Large intestine (tissue), 3 donors: ENCODE results near the gene COL4A2. TPM values are rescaled to one million over a fixed set of nuclear protein-coding genes. Genes with fewer than 3 reads are reported as not detected.

ENCODE experiments used
- DNase-seq, 2 donors: peaks; one replicate each; pipeline versions ENCODE4 v3.0.0 to v3.0.0-alpha.2; 2013
- H3K27ac ChIP-seq: one replicate; pipeline ENCODE4 v1.5.1; 2013; ENCODE audit warnings: low read length
- H3K27me3 ChIP-seq: 2 replicates; pipeline ENCODE4 v1.6.1; 2013; ENCODE audit warnings: low read length; ENCODE audit not compliant: control insufficient read depth, insufficient read depth
- H3K36me3 ChIP-seq: 2 replicates; pipeline ENCODE4 v1.6.1; 2013; ENCODE audit warnings: low read length; ENCODE audit not compliant: control insufficient read depth, insufficient read depth
- H3K4me1 ChIP-seq: one replicate; pipeline ENCODE4 v1.6.1; 2013; ENCODE audit warnings: low read length; ENCODE audit not compliant: control insufficient read depth, insufficient read depth
- H3K4me3 ChIP-seq: one replicate; pipeline ENCODE4 v1.5.1; 2013; ENCODE audit warnings: low read length
- H3K9me3 ChIP-seq: one replicate; pipeline ENCODE4 v1.6.1; 2013; ENCODE audit warnings: mild to moderate bottlenecking, low read depth, low read length, moderate library complexity; ENCODE audit not compliant: control insufficient read depth
- WGBS: methylation state at CpG from one replicate; pipeline ENCODE4 v1.1.5; 2013; ENCODE audit warnings: low lambda C conversion rate; ENCODE audit not compliant: insufficient coverage; 5-methylcytosine and 5-hydroxymethylcytosine counted together
- polyA plus RNA-seq: library from polyadenylated mRNA; unstranded; fragments of 120-200 nt; gene quantifications from one replicate; pipeline ENCODE4 v1.2.1, GENCODE V29; 2013

COL4A2 gene
- polyA plus RNA-seq, 1 donor = 164 TPM

DNA sequence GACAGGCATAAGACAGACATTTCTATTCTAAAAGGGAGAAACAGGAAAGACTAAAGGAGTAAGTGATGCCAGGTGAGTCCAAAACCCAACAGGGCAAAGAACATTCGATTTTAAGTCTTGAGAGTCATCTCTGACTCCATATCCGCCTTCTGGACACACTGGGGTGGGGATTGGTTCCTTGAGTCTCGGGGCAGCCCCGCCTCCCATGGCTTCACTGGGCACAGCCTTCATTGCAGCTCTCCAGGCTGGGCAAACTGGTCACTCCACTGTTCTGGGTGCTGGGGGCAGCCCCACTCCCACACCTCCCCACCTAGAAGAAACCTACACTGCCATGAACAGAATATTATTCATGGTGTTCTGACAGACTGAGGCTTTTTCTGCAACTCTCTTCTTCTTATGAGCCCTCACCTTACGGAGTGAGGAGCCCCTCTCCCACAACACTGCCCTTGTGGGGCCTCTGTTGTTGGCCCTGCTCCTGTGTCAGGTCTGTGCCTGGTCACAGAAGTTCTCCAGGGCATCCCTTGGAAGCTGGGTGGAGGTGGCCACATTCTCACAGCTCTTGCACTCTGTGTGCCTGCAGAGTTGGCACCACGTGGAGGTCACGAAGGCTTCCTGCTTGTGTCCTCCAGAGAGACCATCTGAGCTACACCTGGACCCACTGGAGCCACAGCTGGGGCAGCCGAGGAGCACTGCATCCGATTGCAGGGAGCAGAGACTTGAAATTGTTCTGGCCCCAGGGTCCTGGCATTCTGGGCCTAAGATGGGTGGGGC lies 95.4 kb downstream of the COL4A2 start:
- Histone ChIP-seq H3K4me1 (no peaks in the 10 kb centered on the region), H3K4me3 (no peak overlapping the region), H3K27ac (no peak overlapping the region), H3K36me3 (no peaks in the 10 kb centered on the region), H3K9me3 (no peaks in the 10 kb centered on the region), H3K27me3 (no peaks in the 10 kb centered on the region)
- no peak for DNase-seq
- no CpG with 5 or more reads among the region's 9 CpGs for WGBS

GRCh38 chr13:110403315-110403714 lies 96.2 kb downstream of the COL4A2 start:
- Histone ChIP-seq H3K4me1 (no peaks in the 10 kb centered on the region), H3K27me3 (no peaks in the 10 kb centered on the region), H3K9me3 (no peaks in the 10 kb centered on the region), H3K4me3 (no peak overlapping the region), H3K36me3 (no peaks in the 10 kb centered on the region), H3K27ac (no peak overlapping the region)
- DNase-seq = no peak
- no CpG with 5 or more reads among the region's 1 CpG for WGBS

- Histone ChIP-seq H3K4me3 (no peak overlapping the region), H3K27ac (no peak overlapping the region), H3K9me3 (no peaks in the 10 kb centered on the region), H3K36me3 (no peaks in the 10 kb centered on the region), H3K27me3 (no peaks in the 10 kb centered on the region), H3K4me1 (no peaks in the 10 kb centered on the region)
- 67% methylated on average over 1 of the region's 2 CpGs for WGBS
- no peak for DNase-seq
These were observed 96.6 kb downstream of the COL4A2 start for GRCh38 chr13:110403721-110404120.

GRCh38 chr13:110404321-110404720 lies 97.2 kb downstream of the COL4A2 start:
- H3K4me3 ChIP-seq = no peak overlapping the region
- no peaks in the 10 kb centered on the region for H3K9me3 ChIP-seq
- no CpG with 5 or more reads among the region's 4 CpGs for WGBS
- H3K27ac ChIP-seq = no peak overlapping the region
- no peak for DNase-seq
- H3K4me1 ChIP-seq = no peaks in the 10 kb centered on the region
- H3K36me3 ChIP-seq = peaks cover 2% of the 10 kb centered on the region
- no peaks in the 10 kb centered on the region for H3K27me3 ChIP-seq

GRCh38 chr13:110405597-110406450 lies 98.7 kb downstream of the COL4A2 start:
- no peak overlapping the region for H3K27ac ChIP-seq
- no peaks in the 10 kb centered on the region for H3K27me3 ChIP-seq
- no peak overlapping the region for H3K4me3 ChIP-seq
- H3K36me3 ChIP-seq = peaks cover 4% of the 10 kb centered on the region
- no peaks in the 10 kb centered on the region for H3K4me1 ChIP-seq
- DNase-seq = no peak
- H3K9me3 ChIP-seq = no peaks in the 10 kb centered on the region
- WGBS = no CpG with 5 or more reads among the region's 12 CpGs

- Histone ChIP-seq H3K27ac (no peak overlapping the region), H3K4me1 (no peaks in the 10 kb centered on the region), H3K9me3 (no peaks in the 10 kb centered on the region), H3K36me3 (peaks cover 4% of the 10 kb centered on the region), H3K27me3 (no peaks in the 10 kb centered on the region), H3K4me3 (no peak overlapping the region)
- WGBS = 100% methylated on average over 1 of the region's 14 CpGs
- no peak for DNase-seq
These were observed 99.9 kb downstream of the COL4A2 start for GRCh38 chr13:110407021-110407420.

- H3K4me3 ChIP-seq = no peak overlapping the region
- no peak for DNase-seq
- H3K4me1 ChIP-seq = peaks cover 2% of the 10 kb centered on the region
- no peak overlapping the region for H3K27ac ChIP-seq
- peaks cover 4% of the 10 kb centered on the region for H3K36me3 ChIP-seq
- WGBS = no CpG with 5 or more reads among the region's 9 CpGs
- no peaks in the 10 kb centered on the region for H3K27me3 ChIP-seq
- H3K9me3 ChIP-seq = no peaks in the 10 kb centered on the region
These were observed 100.4 kb downstream of the COL4A2 start for GRCh38 chr13:110407531-110407930.

DNA sequence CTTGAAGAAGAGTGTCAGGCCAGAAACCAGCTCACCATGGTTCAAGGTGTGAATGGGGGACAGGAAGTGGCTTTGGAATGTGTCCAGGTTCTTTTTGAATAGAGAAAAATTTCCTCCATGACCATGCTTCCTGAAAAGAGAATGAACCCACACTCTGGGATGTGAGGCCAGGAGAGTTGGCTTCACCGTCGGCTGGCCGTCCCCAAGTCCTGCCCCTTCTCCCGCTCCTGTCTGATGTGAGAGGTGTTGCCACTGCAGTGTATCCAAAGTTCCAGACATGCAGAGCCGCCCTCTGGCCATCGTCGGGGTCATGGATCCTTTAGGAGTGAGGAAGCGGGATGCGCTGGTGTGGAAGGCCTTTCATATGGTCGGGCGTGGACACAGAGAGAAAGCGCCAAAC lies 101.2 kb downstream of the COL4A2 start:
- Histone ChIP-seq H3K27ac (no peak overlapping the region), H3K4me3 (no peak overlapping the region), H3K36me3 (peaks cover 4% of the 10 kb centered on the region), H3K27me3 (no peaks in the 10 kb centered on the region), H3K9me3 (no peaks in the 10 kb centered on the region), H3K4me1 (peaks cover 6% of the 10 kb centered on the region)
- no peak for DNase-seq
- no CpG with 5 or more reads among the region's 12 CpGs for WGBS

GRCh38 chr13:110409581-110409992 lies 102.5 kb downstream of the COL4A2 start:
- peaks cover 6% of the 10 kb centered on the region for H3K4me1 ChIP-seq
- peaks cover 4% of the 10 kb centered on the region for H3K36me3 ChIP-seq
- WGBS = no CpG with 5 or more reads among the region's 13 CpGs
- no peak for DNase-seq
- H3K27me3 ChIP-seq = no peaks in the 10 kb centered on the region
- no peaks in the 10 kb centered on the region for H3K9me3 ChIP-seq
- no peak overlapping the region for H3K27ac ChIP-seq
- H3K4me3 ChIP-seq = no peak overlapping the region

GRCh38 chr13:110410000-110410399 lies 102.9 kb downstream of the COL4A2 start:
- H3K4me1 ChIP-seq = peaks cover 6% of the 10 kb centered on the region
- H3K27ac ChIP-seq = no peak overlapping the region
- WGBS = no CpG with 5 or more reads among the region's 10 CpGs
- H3K4me3 ChIP-seq = no peak overlapping the region
- DNase-seq = no peak
- H3K9me3 ChIP-seq = no peaks in the 10 kb centered on the region
- no peaks in the 10 kb centered on the region for H3K27me3 ChIP-seq
- H3K36me3 ChIP-seq = peaks cover 4% of the 10 kb centered on the region
